Measurements from ENCODE around the gene TMC1.

DNA sequence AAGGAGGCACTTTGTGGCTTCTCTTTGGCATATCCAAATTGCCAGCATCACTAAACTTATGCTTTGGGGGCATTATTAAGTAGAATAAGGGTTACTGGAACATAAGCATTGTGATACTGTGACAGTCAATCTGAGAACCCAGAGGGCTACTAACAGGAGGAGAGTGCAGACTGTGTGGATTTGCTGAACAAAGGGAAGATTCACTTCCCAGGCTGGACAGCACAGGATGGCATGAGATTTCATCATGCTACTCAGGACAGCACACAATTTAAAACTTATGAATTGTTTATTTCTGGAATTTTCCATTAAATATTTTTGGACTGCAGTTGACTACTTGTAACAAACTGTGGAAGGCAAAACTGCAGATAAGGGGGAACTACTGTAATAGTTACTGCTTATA lies 212.5 kb downstream of the TMC1 start:
- TF ChIP-seq POLR2AphosphoS5 (IDR thresholded peaks at IDR 0.05) (no peak), POLR2A (IDR thresholded peaks at IDR 0.05) (no peak)
- TF ChIP-seq, protein P1, sequence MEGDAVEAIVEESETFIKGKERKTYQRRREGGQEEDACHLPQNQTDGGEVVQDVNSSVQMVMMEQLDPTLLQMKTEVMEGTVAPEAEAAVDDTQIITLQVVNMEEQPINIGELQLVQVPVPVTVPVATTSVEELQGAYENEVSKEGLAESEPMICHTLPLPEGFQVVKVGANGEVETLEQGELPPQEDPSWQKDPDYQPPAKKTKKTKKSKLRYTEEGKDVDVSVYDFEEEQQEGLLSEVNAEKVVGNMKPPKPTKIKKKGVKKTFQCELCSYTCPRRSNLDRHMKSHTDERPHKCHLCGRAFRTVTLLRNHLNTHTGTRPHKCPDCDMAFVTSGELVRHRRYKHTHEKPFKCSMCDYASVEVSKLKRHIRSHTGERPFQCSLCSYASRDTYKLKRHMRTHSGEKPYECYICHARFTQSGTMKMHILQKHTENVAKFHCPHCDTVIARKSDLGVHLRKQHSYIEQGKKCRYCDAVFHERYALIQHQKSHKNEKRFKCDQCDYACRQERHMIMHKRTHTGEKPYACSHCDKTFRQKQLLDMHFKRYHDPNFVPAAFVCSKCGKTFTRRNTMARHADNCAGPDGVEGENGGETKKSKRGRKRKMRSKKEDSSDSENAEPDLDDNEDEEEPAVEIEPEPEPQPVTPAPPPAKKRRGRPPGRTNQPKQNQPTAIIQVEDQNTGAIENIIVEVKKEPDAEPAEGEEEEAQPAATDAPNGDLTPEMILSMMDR (IDR thresholded peaks at IDR 0.05), result no peak

Data from stomach (tissue), 4 donors.